Peyer's patch (tissue), 4 donors: ENCODE measurements around the gene ULK1. TPM values are rescaled to one million over a fixed set of nuclear protein-coding genes. Genes with fewer than 3 reads are reported as not detected.

Experiments
- DNase-seq, 3 donors: peaks; one replicate each; pipeline ENCODE4 v3.0.0-alpha.2; 2017 to 2019
- H3K27ac ChIP-seq, 4 donors: fragments of 200-600 bp; sonication (generic); one replicate each; pipeline ENCODE4 v1.5.1; 2016 to 2019
- H3K27me3 ChIP-seq, 2 donors: fragments of 200-600 bp; sonication (generic); one replicate each; pipeline ENCODE4 v1.5.1; 2019
- H3K36me3 ChIP-seq, 3 donors: fragments of 200-600 bp; sonication (generic); one replicate each; pipeline ENCODE4 v1.5.1; 2016 to 2019
- H3K4me1 ChIP-seq, 4 donors: fragments of 200-600 bp; sonication (generic); one replicate each; pipeline ENCODE4 v1.5.1; 2016 to 2019
- H3K4me3 ChIP-seq, 4 donors: fragments of 200-600 bp; sonication (generic); 1 replicate in 3 of 4; 2 replicates in 1 of 4; pipeline ENCODE4 v1.5.1; 2016 to 2019; ENCODE audit warnings: mild to moderate bottlenecking in 1 of 4
- H3K9me3 ChIP-seq, 4 donors: fragments of 200-600 bp; sonication (generic); one replicate each; pipeline ENCODE4 v1.5.1; 2016 to 2019; ENCODE audit warnings: mild to moderate bottlenecking in 1 of 4
- POLR2A ChIP-seq, 2 donors: fragments of 450-650 bp; IDR thresholded peaks; one replicate each; pipeline ENCODE4 v1.5.1; 2017; ENCODE audit warnings: antibody characterized with exemption in 2 of 2, mild to moderate bottlenecking in 2 of 2, moderate library complexity in 2 of 2
- total RNA-seq, 4 donors: library from RNA; depleted of rRNA; stranded (reverse); fragments of >200 nt; gene quantifications; one replicate each; pipeline ENCODE4 v1.1.0, GENCODE V29; 2016
- TF ChIP-seq, protein P1 (sequence below), 6 experiments: fragments of 450-650 bp in 4 of 6; fragments of 200-600 bp in 2 of 6; sonication (generic) in 1 of 6; IDR thresholded peaks; one replicate each; pipeline ENCODE4 v1.5.1; 2017 to 2019; ENCODE audit warnings: antibody characterized with exemption in 6 of 6, mild to moderate bottlenecking in 3 of 6, moderate library complexity in 1 of 6

Gene ULK1
- total RNA-seq, 4 donors from 2014 or later, result 25.2 to 54.1 (median 38.8) TPM

- peaks cover 0 to 1% (median 0%) of the 10 kb centered on the region in 4 donors for H3K4me1 ChIP-seq
- peak in 1 of 3 donors; percentile 31 for DNase-seq
- peaks cover 0 to 32% (median 0%) of the 10 kb centered on the region in 3 donors for H3K36me3 ChIP-seq
- no peaks in the 10 kb centered on the region for H3K9me3 ChIP-seq
- no peak overlapping the region for H3K4me3 ChIP-seq
- no peaks in the 10 kb centered on the region for H3K27me3 ChIP-seq
- TF ChIP-seq, protein P1, sequence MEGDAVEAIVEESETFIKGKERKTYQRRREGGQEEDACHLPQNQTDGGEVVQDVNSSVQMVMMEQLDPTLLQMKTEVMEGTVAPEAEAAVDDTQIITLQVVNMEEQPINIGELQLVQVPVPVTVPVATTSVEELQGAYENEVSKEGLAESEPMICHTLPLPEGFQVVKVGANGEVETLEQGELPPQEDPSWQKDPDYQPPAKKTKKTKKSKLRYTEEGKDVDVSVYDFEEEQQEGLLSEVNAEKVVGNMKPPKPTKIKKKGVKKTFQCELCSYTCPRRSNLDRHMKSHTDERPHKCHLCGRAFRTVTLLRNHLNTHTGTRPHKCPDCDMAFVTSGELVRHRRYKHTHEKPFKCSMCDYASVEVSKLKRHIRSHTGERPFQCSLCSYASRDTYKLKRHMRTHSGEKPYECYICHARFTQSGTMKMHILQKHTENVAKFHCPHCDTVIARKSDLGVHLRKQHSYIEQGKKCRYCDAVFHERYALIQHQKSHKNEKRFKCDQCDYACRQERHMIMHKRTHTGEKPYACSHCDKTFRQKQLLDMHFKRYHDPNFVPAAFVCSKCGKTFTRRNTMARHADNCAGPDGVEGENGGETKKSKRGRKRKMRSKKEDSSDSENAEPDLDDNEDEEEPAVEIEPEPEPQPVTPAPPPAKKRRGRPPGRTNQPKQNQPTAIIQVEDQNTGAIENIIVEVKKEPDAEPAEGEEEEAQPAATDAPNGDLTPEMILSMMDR (IDR thresholded peaks at IDR 0.05), result no peak
- no peak for TF ChIP-seq POLR2A (IDR thresholded peaks at IDR 0.05)
- no peak overlapping the region for H3K27ac ChIP-seq
Measured at GRCh38 chr12:131943389-131943788, 49.0 kb downstream of the ULK1 start.

DNA sequence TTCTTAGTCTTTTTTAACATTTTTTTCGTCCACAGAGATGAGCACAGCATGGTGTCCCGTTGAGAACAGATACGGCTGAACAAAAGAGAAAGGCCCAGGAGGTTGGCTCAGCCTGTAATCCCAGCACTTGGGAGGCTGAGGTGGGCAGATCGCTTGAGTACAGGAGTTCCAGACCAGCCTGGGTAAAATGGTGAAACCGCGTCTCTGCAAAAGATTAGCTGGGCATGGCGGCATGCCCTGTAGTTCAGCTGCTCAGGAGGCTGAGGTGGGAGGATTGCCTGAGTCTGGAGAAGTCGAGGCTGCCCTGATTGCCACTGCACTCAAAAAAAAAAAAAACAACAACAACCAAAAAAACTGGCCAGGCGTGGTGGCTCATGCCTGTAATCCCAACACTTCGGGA lies 49.5 kb downstream of the ULK1 start:
- Histone ChIP-seq H3K27me3 (no peaks in the 10 kb centered on the region), H3K4me1 (peaks cover 0 to 6% (median 1%) of the 10 kb centered on the region in 4 donors), H3K9me3 (no peaks in the 10 kb centered on the region), H3K4me3 (no peak overlapping the region), H3K27ac (no peak overlapping the region), H3K36me3 (peaks cover 0 to 32% (median 0%) of the 10 kb centered on the region in 3 donors)
- no peak for TF ChIP-seq POLR2A (IDR thresholded peaks at IDR 0.05)
- TF ChIP-seq, protein P1 (IDR thresholded peaks at IDR 0.05), result no peak
- DNase-seq, result peak in 1 of 3 donors; percentile 6

DNA sequence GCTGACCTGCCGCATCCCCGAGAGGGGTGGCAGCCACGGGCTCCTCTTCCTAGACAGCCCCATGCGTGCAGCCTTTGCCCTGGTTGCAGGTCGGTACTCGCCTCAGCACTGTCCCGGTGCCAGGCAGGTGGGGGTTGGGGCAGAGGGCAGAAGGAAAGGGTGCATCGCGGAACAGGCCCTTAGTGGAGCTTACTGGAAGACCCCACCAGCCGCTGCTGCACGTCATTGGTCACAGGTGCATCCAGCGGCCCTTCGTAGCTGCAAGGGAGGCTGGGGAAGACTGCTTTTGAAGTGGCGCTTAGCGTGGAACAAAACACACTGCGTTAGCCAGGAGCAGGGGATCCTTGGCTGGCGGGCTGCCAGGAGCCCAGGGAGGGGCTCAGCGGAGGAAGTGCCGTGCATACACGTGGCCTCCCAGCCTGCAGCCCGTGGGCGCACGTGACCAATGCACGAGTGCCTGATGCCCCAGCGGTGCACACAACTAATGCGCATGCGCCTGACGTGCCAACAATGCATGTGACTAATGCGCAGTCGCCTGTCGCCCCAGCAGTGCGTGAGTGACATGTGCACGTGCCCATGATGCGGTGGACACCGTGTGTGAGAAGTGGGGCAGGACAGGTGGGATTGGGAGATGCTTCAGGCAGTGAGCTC lies 50.3 kb downstream of the ULK1 start:
- Histone ChIP-seq H3K4me1 (peaks cover 0 to 11% (median 3%) of the 10 kb centered on the region in 4 donors), H3K27ac (no peak overlapping the region), H3K36me3 (peaks cover 0 to 32% (median 0%) of the 10 kb centered on the region in 3 donors), H3K27me3 (no peaks in the 10 kb centered on the region), H3K9me3 (no peaks in the 10 kb centered on the region), H3K4me3 (no peak overlapping the region)
- TF ChIP-seq POLR2A (IDR thresholded peaks at IDR 0.05), result no peak
- TF ChIP-seq, protein P1 (IDR thresholded peaks at IDR 0.05), result no peak
- peak in 1 of 3 donors; percentile 46 for DNase-seq

DNA sequence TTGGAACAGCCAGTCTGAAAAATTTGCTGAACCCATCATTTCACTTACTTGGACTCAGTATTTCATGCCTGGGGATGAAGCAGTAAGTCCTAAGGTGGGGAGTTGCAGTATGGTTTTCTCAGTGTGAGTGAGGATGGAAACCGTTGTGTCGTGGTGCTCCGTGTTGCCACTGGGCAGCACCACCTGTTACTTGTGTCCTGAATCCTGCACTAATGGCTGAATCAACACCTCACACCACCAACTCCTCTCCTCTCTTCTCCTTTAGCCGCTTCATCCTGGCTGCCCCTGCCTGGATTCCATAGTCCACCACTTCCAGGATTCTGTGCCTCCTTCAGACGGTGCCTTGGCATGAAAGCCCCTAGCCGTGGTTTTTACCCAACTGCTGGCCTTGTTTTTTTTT lies 52.3 kb downstream of the ULK1 start:
- no peak for DNase-seq
- no peak overlapping the region for H3K4me3 ChIP-seq
- H3K36me3 ChIP-seq, result peaks cover 0 to 25% (median 0%) of the 10 kb centered on the region in 3 donors
- peaks cover 2 to 18% (median 11%) of the 10 kb centered on the region in 4 donors for H3K4me1 ChIP-seq
- no peaks in the 10 kb centered on the region for H3K27me3 ChIP-seq
- TF ChIP-seq, protein P1 (IDR thresholded peaks at IDR 0.05), result no peak
- TF ChIP-seq POLR2A (IDR thresholded peaks at IDR 0.05), result no peak
- no peaks in the 10 kb centered on the region for H3K9me3 ChIP-seq
- no peak overlapping the region for H3K27ac ChIP-seq

DNA sequence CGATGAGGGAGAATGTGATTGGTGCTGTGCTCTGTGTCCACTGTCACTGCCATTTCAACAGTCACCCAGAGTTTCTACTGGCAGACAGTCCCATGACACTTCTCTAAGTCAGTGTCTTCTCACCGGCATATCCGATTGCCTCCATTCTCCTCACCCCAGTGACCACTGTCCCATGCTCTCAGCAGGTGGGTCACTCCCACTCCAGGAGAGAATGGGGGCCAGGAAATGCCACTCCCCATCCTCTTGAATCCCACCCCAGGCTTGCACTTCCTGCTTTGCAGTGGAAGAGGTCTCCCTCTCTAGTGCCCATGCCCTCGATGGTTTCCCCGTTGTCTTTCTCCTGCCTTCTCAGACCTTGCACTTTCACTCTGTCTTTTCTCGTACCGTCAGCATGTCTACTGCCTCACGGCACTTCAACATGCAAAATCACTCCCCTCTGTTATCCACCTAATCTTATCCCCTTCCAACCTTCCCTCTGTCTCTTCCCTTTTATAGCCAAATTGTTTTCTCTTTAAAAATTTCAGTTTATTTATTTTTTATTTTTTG lies 53.1 kb downstream of the ULK1 start:
- TF ChIP-seq POLR2A (IDR thresholded peaks at IDR 0.05), result no peak
- TF ChIP-seq, protein P1 (IDR thresholded peaks at IDR 0.05), result no peak
- peak in 1 of 3 donors; percentile 29 for DNase-seq
- H3K4me1 ChIP-seq, result peaks cover 2 to 20% (median 13%) of the 10 kb centered on the region in 4 donors
- H3K27ac ChIP-seq, result no peak overlapping the region
- H3K9me3 ChIP-seq, result no peaks in the 10 kb centered on the region
- H3K4me3 ChIP-seq, result no peak overlapping the region
- no peaks in the 10 kb centered on the region for H3K27me3 ChIP-seq
- peaks cover 0 to 22% (median 0%) of the 10 kb centered on the region in 3 donors for H3K36me3 ChIP-seq
